CD14-positive monocyte (primary cell): ENCODE results near the gene FAM24B. TPM values are rescaled to one million over a fixed set of nuclear protein-coding genes. Genes with fewer than 3 reads are reported as not detected.

Experiments used
- DNase-seq, 3 donors: peaks; one replicate each; pipeline ENCODE4 v3.0.0-alpha.2; 2011 to 2022
- H2AFZ ChIP-seq: 2 replicates; pipeline ENCODE4 v1.6.0; 2012; ENCODE audit warnings: mild to moderate bottlenecking, low read depth, low read length, inconsistent platforms; ENCODE audit not compliant: insufficient read depth, poor library complexity, severe bottlenecking
- H3K27ac ChIP-seq, 2 donors: 1 replicate in 1 of 2; 2 replicates in 1 of 2; pipeline ENCODE4 v1.5.1; 2012 to 2013; ENCODE audit warnings: low read length in 2 of 2, control low read depth in 1 of 2, inconsistent platforms in 1 of 2, low read depth in 1 of 2, mild to moderate bottlenecking in 1 of 2
- H3K27me3 ChIP-seq, 2 donors: one replicate each; pipeline versions ENCODE4 v1.6.0 to v1.6.1; 2011 to 2013; ENCODE audit warnings: low read length in 2 of 2; ENCODE audit not compliant: control insufficient read depth in 2 of 2, insufficient read depth in 2 of 2
- H3K36me3 ChIP-seq, 2 donors: replicated peaks in 1 of 2; 1 replicate in 1 of 2; 2 replicates in 1 of 2; pipeline versions ENCODE4 v1.5.1 to v1.6.1; 2012 to 2013; ENCODE audit warnings: low read length in 2 of 2, control low read depth in 1 of 2, inconsistent platforms in 1 of 2, mild to moderate bottlenecking in 1 of 2; ENCODE audit not compliant: insufficient read depth in 2 of 2, control insufficient read depth in 1 of 2
- H3K4me1 ChIP-seq, 2 donors: 1 replicate in 1 of 2; 2 replicates in 1 of 2; pipeline versions ENCODE4 v1.5.1 to v1.6.1; 2012 to 2013; ENCODE audit warnings: low read length in 2 of 2, control low read depth in 1 of 2, inconsistent platforms in 1 of 2, mild to moderate bottlenecking in 1 of 2, moderate library complexity in 1 of 2; ENCODE audit not compliant: insufficient read depth in 2 of 2, control insufficient read depth in 1 of 2
- H3K4me2 ChIP-seq: replicated peaks from 2 replicates; pipeline ENCODE3; 2012; ENCODE audit warnings: low read length, moderate library complexity, mild to moderate bottlenecking; ENCODE audit not compliant: poor library complexity, severe bottlenecking; ENCODE audit errors: extremely low read depth
- H3K4me3 ChIP-seq, 3 experiments: fragments of 200-600 bp in 1 of 3; sonication (generic) in 1 of 3; replicated peaks in 1 of 3; 1 replicate in 2 of 3; 2 replicates in 1 of 3; pipeline ENCODE4 v1.5.1; 2011 to 2013; ENCODE audit warnings: low read length in 3 of 3, mild to moderate bottlenecking in 3 of 3, control low read depth in 2 of 3, low read depth in 2 of 3, inconsistent platforms in 1 of 3, moderate library complexity in 1 of 3
- H3K79me2 ChIP-seq: 2 replicates; pipeline ENCODE4 v1.6.0; 2012; ENCODE audit warnings: mild to moderate bottlenecking, control low read depth, inconsistent platforms, low read length, moderate library complexity; ENCODE audit not compliant: insufficient read depth
- H3K9ac ChIP-seq: 2 replicates; pipeline ENCODE4 v1.6.0; 2017; ENCODE audit warnings: low read length, mild to moderate bottlenecking; ENCODE audit not compliant: insufficient read depth, poor library complexity, severe bottlenecking
- H3K9me3 ChIP-seq, 2 donors: replicated peaks in 1 of 2; 1 replicate in 1 of 2; 2 replicates in 1 of 2; pipeline versions ENCODE4 v1.5.1 to v1.6.1; 2012 to 2013; ENCODE audit warnings: low read length in 2 of 2, control low read depth in 1 of 2; ENCODE audit not compliant: control insufficient read depth in 1 of 2, insufficient read depth in 1 of 2
- H4K20me1 ChIP-seq: 2 replicates; pipeline ENCODE4 v1.6.0; 2012; ENCODE audit warnings: mild to moderate bottlenecking, low read length, control low read depth, moderate library complexity; ENCODE audit not compliant: insufficient read depth
- H3K27ac Mint-ChIP-seq, 7 donors: one replicate each; pipeline ENCODE4 v1.8.0; 2020; ENCODE audit warnings: mild to moderate bottlenecking in 7 of 7, mixed read lengths in 7 of 7, moderate library complexity in 6 of 7, inconsistent platforms in 2 of 7
- H3K27me3 Mint-ChIP-seq, 3 donors: one replicate each; pipeline ENCODE4 v1.8.0; 2021 to 2022; ENCODE audit warnings: low read depth in 3 of 3, mild to moderate bottlenecking in 3 of 3, mixed read lengths in 3 of 3, moderate library complexity in 3 of 3, inconsistent platforms in 1 of 3
- H3K36me3 Mint-ChIP-seq, 2 donors: one replicate each; pipeline ENCODE4 v1.8.0; 2020; ENCODE audit warnings: mixed read lengths in 2 of 2, inconsistent platforms in 1 of 2, mild to moderate bottlenecking in 1 of 2
- H3K4me1 Mint-ChIP-seq: one replicate; pipeline ENCODE4 v1.8.0; 2020; ENCODE audit warnings: mild to moderate bottlenecking, mixed read lengths
- H3K4me3 Mint-ChIP-seq, 2 donors: one replicate each; pipeline ENCODE4 v1.8.0; 2020; ENCODE audit warnings: mild to moderate bottlenecking in 2 of 2, mixed read lengths in 2 of 2, moderate library complexity in 1 of 2
- H3K9me3 Mint-ChIP-seq, 7 donors: one replicate each; pipeline ENCODE4 v1.8.0; 2020 to 2022; ENCODE audit warnings: mixed read lengths in 7 of 7, mild to moderate bottlenecking in 6 of 7, moderate library complexity in 6 of 7, inconsistent platforms in 2 of 7
- CTCF ChIP-seq: fragments of 200-600 bp; IDR thresholded peaks from one replicate; pipeline ENCODE4 v1.8.0; 2022; ENCODE audit warnings: antibody characterized with exemption, mild to moderate bottlenecking
- WGBS: methylation state at CpG from one replicate; pipeline ENCODE4 v1.1.5; 2013; ENCODE audit warnings: missing lambda C conversion rate; ENCODE audit not compliant: insufficient coverage; 5-methylcytosine and 5-hydroxymethylcytosine counted together
- intact Hi-C, 2 donors: fragments of 100-400 bp; cut with micrococcal nuclease; formaldehyde crosslinking; loops; one replicate each; pipeline versions ENCODE4 v1.15.0 to v1.15.1; 2023
- polyA plus RNA-seq, 3 donors: library from polyadenylated mRNA; depleted of rRNA in 1 of 3; unstranded in 2 of 3; stranded (reverse) in 1 of 3; fragments of 300-500 nt in 2 of 3; fragments of >200 nt in 1 of 3; fragmentation: Illumina TruSeq in 2 of 3; gene quantifications; 1 replicate in 2 of 3; 2 replicates in 1 of 3; pipeline ENCODE4 v1.2.3, GENCODE V29; 2012 to 2021

Gene FAM24B
- polyA plus RNA-seq, 3 donors = 0.64 to 3.3 (median 2.3) TPM

GRCh38 chr10:122802282-122802681 lies 77.1 kb downstream of the FAM24B start:
- peaks cover 1 to 5% (median 2%) of the 10 kb centered on the region in 3 donors for H3K27me3 Mint-ChIP-seq
- Histone ChIP-seq H3K36me3 (no peaks in the 10 kb centered on the region), H3K9ac (no peak overlapping the region), H3K27ac (no peak overlapping the region), H3K4me1 (no peaks in the 10 kb centered on the region), H3K4me2 (no peak overlapping the region), H4K20me1 (no peaks in the 10 kb centered on the region), H3K4me3 (no peak overlapping the region), H3K9me3 (no peaks in the 10 kb centered on the region), H3K27me3 (no peaks in the 10 kb centered on the region), H3K79me2 (no peaks in the 10 kb centered on the region), H2AFZ (no peak overlapping the region)
- no peaks in the 10 kb centered on the region for H3K4me1 Mint-ChIP-seq
- peaks cover 0 to 6% (median 0%) of the 10 kb centered on the region in 7 donors for H3K9me3 Mint-ChIP-seq
- H3K4me3 Mint-ChIP-seq = no peak overlapping the region
- intact Hi-C loops = no loop called here
- no peak for TF ChIP-seq CTCF
- DNase-seq = no peak
- WGBS = 79% methylated on average over 7 of the region's 7 CpGs
- H3K27ac Mint-ChIP-seq = no peak overlapping the region
- H3K36me3 Mint-ChIP-seq = no peaks in the 10 kb centered on the region

Other genes starting within 250 kb of the FAM24B start
- not detected for gene C10orf120, start 179.7 kb downstream of the FAM24B start, polyA plus RNA-seq
- gene CUZD1, start 33.7 kb downstream of the FAM24B start, polyA plus RNA-seq = under 1 TPM in 2 of 3 donors, not detected in 1; 0.14 to 0.29 TPM
- gene FAM24A, start 31.0 kb upstream of the FAM24B start, polyA plus RNA-seq = not detected
- 1 to 10 TPM; 2.2 to 2.9 (median 2.7) TPM for gene C10orf88, start 74.6 kb upstream of the FAM24B start, polyA plus RNA-seq
- gene PSTK, start 100.8 kb upstream of the FAM24B start, polyA plus RNA-seq = 1 to 10 TPM; 3.5 to 4.7 (median 4.2) TPM
- gene IKZF5, start 129.2 kb upstream of the FAM24B start, polyA plus RNA-seq = 10 to 100 TPM in 1 of 3 donors, 1 to 10 TPM in 2; 8.6 to 12.8 (median 9.8) TPM
- 10 to 100 TPM in 1 of 3 donors, 1 to 10 TPM in 2; 3.9 to 14.7 (median 7.5) TPM for gene ACADSB, start 129.4 kb upstream of the FAM24B start, polyA plus RNA-seq